NCI-H226 (cell line): ENCODE results near the gene DNMT1.
"Not testable (repeated sequence)": the region's sequence is repeated elsewhere in the genome, so short reads cannot be mapped to it uniquely, and the experiment has no call there.

Experiments
- DNase-seq: peaks from one replicate; pipeline ENCODE4 v3.0.0-alpha.2; 2015

DNMT1 gene

GRCh38 chr19:10182076-10182475 lies 12.7 kb downstream of the DNMT1 start:
- no peak for DNase-seq

- DNase-seq, result no peak
Measured at GRCh38 chr19:10180459-10180858, 14.3 kb downstream of the DNMT1 start.

DNA sequence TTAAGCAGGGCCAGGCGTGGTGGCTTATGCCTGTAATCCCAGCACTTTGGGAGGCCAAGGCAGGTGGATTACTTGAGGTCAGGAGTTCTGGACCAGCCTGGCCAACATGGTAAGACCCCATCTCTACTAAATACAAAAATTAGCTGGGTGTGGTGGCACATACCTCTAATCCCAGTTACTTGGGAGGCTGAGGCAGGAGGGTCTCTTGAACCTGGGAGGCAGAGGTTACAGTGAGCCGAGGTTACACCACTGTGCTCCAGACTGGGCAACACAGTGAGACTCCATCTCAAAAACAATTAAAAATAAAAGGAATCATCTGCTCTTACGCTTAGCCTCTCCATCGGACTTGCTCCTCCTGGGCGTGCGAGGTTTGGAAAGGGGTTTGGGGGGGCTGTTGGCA lies 14.7 kb downstream of the DNMT1 start:
- not testable (repeated sequence) for DNase-seq

DNA sequence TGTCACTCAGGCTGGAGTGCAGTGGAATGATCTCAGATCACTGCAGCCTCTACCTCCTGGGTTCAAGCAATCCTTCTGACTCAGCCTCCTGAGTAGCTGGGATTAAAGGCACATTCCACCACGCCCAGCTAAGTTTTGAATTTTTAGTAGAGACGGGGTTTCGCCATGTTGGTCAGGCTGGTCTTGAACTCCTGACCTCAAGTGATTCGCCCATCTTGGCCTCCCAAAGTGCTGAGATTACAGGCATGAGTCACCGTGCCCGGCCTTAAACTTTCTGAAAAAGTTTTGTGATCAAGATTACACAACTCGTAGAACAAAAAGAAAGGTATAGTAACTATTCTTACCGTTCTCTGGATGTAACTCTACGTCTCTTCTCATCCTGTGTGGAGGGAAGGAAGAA lies 21.2 kb downstream of the DNMT1 start:
- DNase-seq, result peak; percentile 65

DNA sequence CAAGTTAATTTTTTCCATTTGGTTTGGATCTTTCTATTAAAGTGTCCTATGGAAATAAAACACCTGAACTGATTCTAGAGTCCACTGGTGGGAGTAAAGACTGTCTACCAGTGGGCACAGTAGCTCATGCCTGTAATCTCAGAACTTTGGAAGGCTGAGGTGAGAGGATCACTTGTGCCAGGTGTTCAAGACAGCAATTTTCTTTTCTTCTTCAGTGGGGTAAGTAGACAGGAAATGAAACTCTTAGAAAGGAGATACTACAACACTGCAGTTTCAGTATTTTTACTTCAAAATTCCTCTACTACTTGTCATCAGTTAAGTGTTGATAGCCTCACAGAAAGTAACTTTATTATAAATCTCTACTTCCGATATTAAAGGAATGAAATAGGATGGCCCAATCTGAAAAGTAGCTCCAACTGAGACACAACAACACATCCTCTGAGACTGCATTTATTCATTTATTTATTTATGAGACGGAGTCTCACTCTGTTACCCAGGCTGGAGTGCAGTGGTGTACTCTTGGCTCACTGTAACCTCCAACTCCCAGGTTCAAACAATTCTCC lies 26.3 kb downstream of the DNMT1 start:
- no peak for DNase-seq

- no peak for DNase-seq
Measured at GRCh38 chr19:10167459-10167858, 27.3 kb downstream of the DNMT1 start.

GRCh38 chr19:10166501-10166900 lies 28.3 kb downstream of the DNMT1 start:
- DNase-seq, result not testable (repeated sequence)

GRCh38 chr19:10166046-10166445 lies 28.7 kb downstream of the DNMT1 start:
- DNase-seq, result no peak

GRCh38 chr19:10163536-10163935 lies 31.2 kb downstream of the DNMT1 start:
- no peak for DNase-seq

DNA sequence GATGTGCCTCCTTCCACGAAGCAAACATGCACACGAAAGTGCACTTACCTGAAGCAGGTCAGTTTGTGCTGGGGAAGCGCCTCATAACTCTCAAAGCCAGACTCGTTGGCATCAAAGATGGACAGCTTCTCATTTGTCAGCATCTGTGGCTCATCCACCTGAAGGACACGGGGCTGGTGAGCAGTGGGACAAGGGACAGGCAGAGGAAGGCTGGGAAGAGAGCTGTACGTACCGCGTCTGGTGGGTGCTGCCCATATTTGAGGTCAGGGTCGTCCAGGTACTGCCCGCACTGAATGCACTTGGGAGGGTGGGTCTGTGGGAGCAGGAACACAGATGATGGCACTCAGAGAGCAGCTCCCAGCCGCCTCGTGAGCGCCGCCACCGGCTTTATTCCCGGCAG lies 35.1 kb downstream of the DNMT1 start:
- DNase-seq, result no peak

- DNase-seq, result no peak
Measured at GRCh38 chr19:10158485-10158884, 36.3 kb downstream of the DNMT1 start.

DNA sequence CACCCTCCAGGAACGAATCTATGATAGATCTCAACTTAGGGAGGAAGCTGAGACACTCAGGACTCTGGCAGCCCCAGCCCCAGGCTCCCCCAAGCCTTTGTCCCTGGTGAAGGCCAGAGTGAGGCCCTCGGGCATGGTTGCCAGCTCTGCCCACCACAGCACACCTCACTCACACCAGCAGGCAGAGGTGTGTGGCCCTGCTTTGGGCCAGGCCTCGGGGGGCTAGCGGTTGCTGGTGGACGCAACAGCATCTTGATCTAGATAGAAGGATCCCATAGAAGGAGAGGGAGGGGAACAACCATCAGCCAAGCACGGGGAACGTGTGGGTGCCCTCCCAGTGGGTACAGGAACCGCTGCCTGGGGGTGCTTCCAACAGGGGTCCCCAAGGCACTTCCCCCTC lies 36.7 kb downstream of the DNMT1 start:
- no peak for DNase-seq

DNA sequence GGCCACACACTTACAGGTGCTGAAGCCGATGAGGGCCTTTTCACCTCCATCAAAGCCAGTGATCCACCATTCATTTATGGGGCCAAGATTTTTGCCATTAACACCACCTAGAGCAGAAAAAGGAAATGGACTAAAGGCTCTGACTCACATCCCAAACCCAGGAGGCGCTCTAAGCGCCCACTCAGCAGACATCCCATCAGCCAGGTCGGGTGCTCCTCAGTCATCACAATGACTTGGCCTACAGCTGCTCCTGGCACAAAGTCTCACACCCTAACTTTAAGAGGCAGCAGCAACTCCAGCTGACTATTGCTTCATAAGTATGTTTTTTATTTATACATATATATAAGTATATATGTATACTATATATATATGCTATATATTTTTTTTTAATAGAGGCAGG lies 38.9 kb downstream of the DNMT1 start:
- DNase-seq, result no peak

DNA sequence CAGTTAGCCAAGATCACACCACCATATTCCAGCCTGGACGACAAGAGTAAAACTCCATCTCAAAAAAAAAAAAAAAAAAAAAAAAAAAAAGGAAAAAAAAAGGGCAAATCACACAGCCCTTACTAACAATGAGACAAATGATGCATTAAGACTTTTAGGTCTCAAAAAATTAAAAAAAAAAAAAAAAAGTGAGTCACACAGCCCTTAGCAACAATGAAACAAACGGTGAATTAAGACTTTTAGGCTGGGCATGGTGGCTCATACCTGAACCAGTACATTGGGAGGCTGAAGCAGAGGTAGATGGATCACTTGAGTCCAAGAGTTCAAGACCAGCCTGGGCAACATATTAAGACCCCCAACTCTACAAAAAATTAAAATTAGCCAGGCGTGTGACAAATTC lies 42.7 kb downstream of the DNMT1 start:
- no peak for DNase-seq

DNA sequence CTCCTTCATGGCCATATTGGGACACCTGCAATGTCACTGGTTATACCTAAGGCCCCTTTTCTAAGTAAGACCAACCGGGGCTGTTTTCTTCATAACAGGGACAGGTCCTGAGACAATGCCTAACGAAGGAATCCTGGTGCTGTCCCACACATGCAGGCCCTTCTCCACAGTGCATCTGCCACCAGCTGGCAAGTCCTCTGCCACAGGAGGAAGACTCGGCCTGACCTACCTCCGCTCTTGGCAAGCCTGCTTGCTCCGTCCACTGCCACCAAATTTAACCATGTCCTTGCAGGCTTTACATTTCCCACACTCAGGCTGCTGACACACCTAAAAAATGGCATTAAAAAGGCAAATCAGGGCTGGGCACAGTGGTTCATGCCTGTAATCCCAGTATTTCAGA lies 43.2 kb downstream of the DNMT1 start:
- DNase-seq, result no peak

DNA sequence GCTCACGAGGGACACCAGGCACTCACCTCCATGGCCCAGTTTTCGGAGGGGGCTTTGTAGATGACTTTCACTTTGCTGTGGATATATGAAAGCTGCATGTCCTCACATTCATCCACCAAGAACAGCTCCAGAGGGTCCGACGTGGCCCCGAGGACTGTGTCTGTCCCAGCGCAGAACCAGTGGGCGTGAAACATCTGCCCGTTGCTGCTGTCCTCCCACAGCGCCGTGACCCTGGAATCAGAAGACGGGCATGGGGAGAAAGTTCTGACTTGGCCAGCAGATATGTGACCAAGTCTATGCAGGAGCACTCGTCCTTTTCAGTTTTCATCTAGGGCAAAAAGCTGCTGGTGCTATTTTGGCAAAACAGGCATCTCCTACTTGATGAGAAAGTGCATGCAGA lies 45.3 kb downstream of the DNMT1 start:
- no peak for DNase-seq

GRCh38 chr19:10146142-10146541 lies 48.6 kb downstream of the DNMT1 start:
- DNase-seq, result no peak

- DNase-seq, result no peak
Measured at GRCh38 chr19:10145031-10145430, 49.7 kb downstream of the DNMT1 start.

DNA sequence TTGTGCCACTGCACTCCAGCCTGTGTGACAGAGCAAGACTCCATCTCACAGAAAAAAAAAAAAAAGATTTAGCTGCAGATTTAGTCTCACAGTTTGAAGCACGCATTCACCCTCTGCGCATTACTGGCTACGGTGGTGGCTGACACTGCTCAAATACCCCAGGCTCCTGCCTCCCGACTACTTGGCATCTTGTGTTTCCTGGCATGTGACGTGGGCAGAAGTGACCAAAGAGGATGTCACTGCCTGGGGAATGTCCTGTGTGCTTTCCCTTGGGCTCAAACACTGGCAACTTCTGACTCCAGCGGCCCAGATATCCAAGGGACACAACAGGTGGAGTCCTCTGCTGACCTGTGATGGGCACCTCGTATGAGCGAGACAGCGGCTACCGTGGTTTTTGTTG lies 50.4 kb downstream of the DNMT1 start:
- DNase-seq, result no peak

DNA sequence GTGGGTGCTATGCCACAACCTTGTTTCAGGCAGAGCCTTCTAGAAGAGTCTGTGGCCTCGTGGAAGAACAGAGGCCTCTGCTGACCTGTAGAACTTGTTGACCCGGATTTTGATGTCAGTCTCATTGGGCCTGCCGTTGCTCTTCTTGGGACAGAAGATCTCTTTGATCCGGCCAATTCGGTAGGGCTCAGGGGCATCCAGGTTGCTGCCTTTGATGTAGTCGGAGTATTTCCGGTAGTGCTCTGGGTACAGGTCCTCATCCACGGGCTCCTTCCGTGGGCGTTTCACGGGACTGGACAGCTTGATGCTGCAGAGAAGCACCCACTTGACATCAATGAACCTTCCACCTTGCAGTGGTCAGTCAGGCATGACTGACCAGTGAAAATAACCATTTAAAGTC lies 51.1 kb downstream of the DNMT1 start:
- no peak for DNase-seq

DNA sequence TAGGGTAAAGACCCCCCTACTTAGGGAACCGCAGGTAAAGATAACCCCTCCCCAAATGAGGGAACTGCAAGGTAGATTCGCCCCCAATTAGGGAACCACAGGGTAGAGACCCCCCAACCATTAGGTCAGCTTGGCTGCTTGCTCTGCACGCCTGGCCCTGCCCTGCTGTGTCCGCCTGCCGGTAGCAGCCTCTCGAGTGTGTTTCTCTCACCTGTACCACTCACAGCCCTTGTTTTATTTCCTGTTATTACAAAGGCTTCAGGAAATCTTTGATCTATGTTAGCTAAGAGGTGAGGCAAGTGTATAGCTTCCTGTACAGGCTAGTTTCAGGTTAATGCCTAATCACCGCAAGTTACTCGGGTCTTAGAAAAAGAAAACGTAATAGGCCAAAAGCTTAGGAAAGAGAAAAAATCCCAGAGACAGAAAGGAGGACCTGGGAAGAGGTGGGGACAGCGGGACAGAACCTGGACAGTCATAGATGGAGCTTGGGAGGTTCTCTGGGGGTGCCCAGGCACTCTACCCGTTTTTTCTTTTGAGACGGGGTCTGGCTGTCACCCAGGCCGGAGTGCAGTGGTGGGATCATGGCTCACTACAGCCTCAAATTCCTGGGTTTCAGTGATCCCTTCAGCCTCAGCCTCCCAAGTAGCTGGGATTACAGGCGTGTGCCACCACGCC lies 51.9 kb downstream of the DNMT1 start:
- no peak for DNase-seq

GRCh38 chr19:10141973-10142372 lies 52.8 kb downstream of the DNMT1 start:
- no peak for DNase-seq

DNA sequence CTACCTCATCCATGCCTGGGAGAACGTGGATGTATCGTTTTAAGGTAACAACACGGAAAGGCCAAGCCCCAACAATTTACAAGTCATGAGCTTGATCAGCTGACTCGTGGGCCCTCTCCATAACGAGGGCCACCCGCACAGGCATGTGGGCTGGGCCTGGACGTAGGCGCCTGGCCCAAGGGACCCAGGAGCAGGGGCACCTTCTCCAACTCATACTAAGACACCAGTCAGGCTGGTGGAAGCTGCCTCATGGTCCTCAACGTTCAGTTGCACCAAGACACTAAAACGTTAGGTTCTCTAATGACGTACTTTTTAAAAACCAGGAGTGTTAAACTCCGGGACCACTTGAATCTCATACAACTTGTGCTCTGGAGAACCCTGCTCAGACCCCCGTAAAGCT lies 53.3 kb downstream of the DNMT1 start:
- DNase-seq, result no peak

DNA sequence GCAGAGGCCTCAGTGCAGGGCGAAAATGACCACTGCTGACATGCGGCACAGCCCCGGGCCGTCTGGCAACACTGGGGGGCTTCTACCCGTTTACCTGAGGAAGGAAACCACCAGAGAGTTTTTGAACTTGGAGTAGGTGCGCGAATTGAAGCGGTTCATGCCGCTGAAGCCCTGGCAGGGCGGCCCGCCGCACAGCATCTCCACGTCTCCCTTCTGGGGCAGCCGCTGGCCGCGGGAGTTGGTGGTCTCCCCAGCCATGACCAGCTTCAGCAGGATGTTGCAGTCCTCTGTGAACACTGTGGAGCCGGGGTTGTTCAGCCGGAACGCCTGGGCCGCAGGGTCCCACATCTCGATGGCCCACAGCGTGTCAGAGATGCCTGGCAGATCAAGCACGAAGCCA lies 54.8 kb downstream of the DNMT1 start:
- DNase-seq, result no peak
